ENCODE results near the gene TIGD7.

- no peak for TF ChIP-seq GABPA (IDR thresholded peaks at IDR 0.05; ENCODE audit: low read depth)
- no peak for TF ChIP-seq CTCF (IDR thresholded peaks at IDR 0.05; ENCODE audit: insufficient read depth, low read length)
- TF ChIP-seq POLR2AphosphoS5 (IDR thresholded peaks at IDR 0.05; ENCODE audit: low read depth), result no peak
- TF ChIP-seq REST (IDR thresholded peaks at IDR 0.05; ENCODE audit: insufficient replicate concordance, low read depth), result no peak
These were observed 15.1 kb downstream of the TIGD7 start for GRCh38 chr16:3289998-3290673.
